Measurements from ENCODE around the gene APOO. TPM values are rescaled to one million over a fixed set of nuclear protein-coding genes. Genes with fewer than 3 reads are reported as not detected.

APOO gene
- total and polyA plus RNA-seq, 2 of the 13 experiments (the other 11 are each of a cell fraction or from before 2014, with no cell fraction given), result 9.7 to 22.1 TPM

DNA sequence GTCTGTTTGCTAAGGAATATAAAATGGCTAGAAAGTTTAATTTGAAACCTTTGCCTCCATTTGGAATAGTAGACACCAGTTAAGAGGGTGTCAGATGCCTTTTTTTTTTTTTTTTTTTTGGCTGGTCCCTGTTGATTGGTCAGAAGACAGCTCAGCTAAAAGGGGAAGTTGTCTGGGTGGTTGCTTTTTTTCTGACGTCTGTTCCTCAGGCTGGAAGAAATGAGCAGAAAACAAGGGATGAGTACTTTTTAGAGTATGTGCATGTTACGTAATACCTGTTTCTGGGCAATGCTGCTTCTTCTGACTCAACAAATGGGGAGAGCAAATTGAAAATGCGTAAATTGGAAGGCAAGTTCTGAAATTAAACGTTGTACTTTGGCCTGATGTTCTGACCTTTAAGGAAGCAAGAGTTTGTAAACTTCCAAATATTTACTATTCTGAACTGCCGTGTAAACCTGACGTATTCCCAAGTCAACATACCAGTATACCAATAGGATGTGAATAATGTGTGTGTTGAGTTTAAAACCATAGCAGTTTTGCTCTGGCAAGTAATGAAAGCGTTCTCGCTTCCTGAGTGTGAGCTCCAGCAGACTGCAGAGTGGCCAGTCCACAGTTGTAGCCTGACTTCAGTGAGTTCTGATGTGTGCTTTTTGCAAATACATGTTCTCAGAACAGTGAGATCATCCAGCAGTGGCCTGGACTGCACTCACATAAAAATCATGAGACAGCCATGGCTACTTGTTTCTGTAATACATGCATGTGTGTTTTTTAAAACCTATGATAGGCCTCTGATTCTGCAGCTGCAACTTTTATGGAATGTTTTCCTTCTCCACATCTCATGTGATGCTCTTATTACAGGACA lies 123.0 kb downstream of the APOO start (continued):
- TF ChIP-seq, protein P1, sequence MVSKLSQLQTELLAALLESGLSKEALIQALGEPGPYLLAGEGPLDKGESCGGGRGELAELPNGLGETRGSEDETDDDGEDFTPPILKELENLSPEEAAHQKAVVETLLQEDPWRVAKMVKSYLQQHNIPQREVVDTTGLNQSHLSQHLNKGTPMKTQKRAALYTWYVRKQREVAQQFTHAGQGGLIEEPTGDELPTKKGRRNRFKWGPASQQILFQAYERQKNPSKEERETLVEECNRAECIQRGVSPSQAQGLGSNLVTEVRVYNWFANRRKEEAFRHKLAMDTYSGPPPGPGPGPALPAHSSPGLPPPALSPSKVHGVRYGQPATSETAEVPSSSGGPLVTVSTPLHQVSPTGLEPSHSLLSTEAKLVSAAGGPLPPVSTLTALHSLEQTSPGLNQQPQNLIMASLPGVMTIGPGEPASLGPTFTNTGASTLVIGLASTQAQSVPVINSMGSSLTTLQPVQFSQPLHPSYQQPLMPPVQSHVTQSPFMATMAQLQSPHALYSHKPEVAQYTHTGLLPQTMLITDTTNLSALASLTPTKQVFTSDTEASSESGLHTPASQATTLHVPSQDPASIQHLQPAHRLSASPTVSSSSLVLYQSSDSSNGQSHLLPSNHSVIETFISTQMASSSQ (IDR thresholded peaks at IDR 0.05; ENCODE audit: low read depth), result no peak
- TF ChIP-seq, protein P1 (CRISPR knock-in tag; IDR thresholded peaks at IDR 0.05; ENCODE audit: borderline replicate concordance), result no peak
- TF ChIP-seq MLLT10 (CRISPR knock-in tag; IDR thresholded peaks at IDR 0.05), result no peak
- TF ChIP-seq NR2F1 (CRISPR knock-in tag; IDR thresholded peaks at IDR 0.05), result no peak
- no peak for TF ChIP-seq MBNL3 (CRISPR knock-in tag; conservative IDR thresholded peaks at IDR 0.05)
- TF ChIP-seq ZNF230 (CRISPR knock-in tag; IDR thresholded peaks at IDR 0.05), result no peak
- no peak for TF ChIP-seq ZNF101 (CRISPR knock-in tag; IDR thresholded peaks at IDR 0.05; ENCODE audit: borderline replicate concordance, low read depth)
- TF ChIP-seq, protein P2, sequence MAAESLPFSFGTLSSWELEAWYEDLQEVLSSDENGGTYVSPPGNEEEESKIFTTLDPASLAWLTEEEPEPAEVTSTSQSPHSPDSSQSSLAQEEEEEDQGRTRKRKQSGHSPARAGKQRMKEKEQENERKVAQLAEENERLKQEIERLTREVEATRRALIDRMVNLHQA (CRISPR knock-in tag; IDR thresholded peaks at IDR 0.05), result no peak
- TF ChIP-seq, protein P3, sequence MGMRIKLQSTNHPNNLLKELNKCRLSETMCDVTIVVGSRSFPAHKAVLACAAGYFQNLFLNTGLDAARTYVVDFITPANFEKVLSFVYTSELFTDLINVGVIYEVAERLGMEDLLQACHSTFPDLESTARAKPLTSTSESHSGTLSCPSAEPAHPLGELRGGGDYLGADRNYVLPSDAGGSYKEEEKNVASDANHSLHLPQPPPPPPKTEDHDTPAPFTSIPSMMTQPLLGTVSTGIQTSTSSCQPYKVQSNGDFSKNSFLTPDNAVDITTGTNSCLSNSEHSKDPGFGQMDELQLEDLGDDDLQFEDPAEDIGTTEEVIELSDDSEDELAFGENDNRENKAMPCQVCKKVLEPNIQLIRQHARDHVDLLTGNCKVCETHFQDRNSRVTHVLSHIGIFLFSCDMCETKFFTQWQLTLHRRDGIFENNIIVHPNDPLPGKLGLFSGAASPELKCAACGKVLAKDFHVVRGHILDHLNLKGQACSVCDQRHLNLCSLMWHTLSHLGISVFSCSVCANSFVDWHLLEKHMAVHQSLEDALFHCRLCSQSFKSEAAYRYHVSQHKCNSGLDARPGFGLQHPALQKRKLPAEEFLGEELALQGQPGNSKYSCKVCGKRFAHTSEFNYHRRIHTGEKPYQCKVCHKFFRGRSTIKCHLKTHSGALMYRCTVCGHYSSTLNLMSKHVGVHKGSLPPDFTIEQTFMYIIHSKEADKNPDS (CRISPR knock-in tag; IDR thresholded peaks at IDR 0.05), result peak; percentile 85
- peak; percentile 25; the same call in 1 of the 2 replicates for TF ChIP-seq GATAD2A (CRISPR knock-in tag; IDR thresholded peaks at IDR 0.05)
- TF ChIP-seq ZNF615 (CRISPR knock-in tag; IDR thresholded peaks at IDR 0.05; ENCODE audit: borderline replicate concordance), result no peak
- TF ChIP-seq, protein P4, sequence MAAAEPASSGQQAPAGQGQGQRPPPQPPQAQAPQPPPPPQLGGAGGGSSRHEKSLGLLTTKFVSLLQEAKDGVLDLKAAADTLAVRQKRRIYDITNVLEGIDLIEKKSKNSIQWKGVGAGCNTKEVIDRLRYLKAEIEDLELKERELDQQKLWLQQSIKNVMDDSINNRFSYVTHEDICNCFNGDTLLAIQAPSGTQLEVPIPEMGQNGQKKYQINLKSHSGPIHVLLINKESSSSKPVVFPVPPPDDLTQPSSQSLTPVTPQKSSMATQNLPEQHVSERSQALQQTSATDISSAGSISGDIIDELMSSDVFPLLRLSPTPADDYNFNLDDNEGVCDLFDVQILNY (CRISPR knock-in tag; conservative IDR thresholded peaks at IDR 0.05), result no peak
- TF ChIP-seq RELA (CRISPR knock-in tag; IDR thresholded peaks at IDR 0.05), result no peak
- TF ChIP-seq, protein P5, sequence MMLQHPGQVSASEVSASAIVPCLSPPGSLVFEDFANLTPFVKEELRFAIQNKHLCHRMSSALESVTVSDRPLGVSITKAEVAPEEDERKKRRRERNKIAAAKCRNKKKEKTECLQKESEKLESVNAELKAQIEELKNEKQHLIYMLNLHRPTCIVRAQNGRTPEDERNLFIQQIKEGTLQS (CRISPR knock-in tag; IDR thresholded peaks at IDR 0.05), result no peak
- TF ChIP-seq, protein P6, sequence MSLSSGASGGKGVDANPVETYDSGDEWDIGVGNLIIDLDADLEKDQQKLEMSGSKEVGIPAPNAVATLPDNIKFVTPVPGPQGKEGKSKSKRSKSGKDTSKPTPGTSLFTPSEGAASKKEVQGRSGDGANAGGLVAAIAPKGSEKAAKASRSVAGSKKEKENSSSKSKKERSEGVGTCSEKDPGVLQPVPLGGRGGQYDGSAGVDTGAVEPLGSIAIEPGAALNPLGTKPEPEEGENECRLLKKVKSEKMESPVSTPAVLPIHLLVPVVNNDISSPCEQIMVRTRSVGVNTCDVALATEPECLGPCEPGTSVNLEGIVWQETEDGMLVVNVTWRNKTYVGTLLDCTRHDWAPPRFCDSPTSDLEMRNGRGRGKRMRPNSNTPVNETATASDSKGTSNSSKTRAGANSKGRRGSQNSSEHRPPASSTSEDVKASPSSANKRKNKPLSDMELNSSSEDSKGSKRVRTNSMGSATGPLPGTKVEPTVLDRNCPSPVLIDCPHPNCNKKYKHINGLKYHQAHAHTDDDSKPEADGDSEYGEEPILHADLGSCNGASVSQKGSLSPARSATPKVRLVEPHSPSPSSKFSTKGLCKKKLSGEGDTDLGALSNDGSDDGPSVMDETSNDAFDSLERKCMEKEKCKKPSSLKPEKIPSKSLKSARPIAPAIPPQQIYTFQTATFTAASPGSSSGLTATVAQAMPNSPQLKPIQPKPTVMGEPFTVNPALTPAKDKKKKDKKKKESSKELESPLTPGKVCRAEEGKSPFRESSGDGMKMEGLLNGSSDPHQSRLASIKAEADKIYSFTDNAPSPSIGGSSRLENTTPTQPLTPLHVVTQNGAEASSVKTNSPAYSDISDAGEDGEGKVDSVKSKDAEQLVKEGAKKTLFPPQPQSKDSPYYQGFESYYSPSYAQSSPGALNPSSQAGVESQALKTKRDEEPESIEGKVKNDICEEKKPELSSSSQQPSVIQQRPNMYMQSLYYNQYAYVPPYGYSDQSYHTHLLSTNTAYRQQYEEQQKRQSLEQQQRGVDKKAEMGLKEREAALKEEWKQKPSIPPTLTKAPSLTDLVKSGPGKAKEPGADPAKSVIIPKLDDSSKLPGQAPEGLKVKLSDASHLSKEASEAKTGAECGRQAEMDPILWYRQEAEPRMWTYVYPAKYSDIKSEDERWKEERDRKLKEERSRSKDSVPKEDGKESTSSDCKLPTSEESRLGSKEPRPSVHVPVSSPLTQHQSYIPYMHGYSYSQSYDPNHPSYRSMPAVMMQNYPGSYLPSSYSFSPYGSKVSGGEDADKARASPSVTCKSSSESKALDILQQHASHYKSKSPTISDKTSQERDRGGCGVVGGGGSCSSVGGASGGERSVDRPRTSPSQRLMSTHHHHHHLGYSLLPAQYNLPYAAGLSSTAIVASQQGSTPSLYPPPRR (CRISPR knock-in tag; IDR thresholded peaks at IDR 0.05; ENCODE audit: borderline replicate concordance), result no peak
